ENCODE data around the gene TRAF2.
"Not testable (repeated sequence)": the region's sequence is repeated elsewhere in the genome, so short reads cannot be mapped to it uniquely, and the experiment has no call there.

TRAF2 gene

DNA sequence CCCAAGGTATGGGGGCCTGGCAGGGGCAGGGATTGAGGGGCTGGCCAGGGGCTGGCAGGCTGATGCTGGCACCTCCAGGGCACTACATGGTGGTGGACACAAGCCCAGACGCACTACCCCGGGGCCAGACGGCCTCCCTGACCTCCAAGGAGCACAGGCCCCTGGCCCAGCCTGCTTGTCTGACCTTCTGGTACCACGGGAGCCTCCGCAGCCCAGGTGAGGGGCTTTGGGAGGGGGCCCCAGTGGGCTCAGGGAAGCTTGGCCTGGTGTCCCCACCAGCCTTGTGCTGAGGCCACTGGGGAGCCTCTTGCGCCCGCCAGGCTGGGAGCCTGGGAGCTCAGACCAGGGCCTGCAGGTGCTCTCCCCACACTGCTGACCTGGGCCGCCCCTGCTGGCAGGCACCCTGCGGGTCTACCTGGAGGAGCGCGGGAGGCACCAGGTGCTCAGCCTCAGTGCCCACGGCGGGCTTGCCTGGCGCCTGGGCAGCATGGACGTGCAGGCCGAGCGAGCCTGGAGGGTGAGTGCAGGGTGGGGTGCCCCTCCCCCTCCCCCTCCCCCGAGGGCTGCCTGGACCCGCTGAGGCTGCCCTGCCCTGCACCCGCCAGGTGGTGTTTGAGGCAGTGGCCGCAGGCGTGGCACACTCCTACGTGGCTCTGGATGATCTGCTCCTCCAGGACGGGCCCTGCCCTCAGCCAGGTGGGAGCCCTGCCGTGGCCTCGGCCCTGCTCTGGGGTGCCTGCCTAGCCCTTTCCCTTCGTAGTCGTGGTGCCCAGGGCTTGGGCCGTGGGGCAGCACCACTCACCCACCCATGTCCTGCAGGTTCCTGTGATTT is 28.5 kb upstream of the TRAF2 start:
- DNase-seq (ENCODE audit: low read depth in 2 of 3, low spot score in 2 of 3) = no peak

- no peak for DNase-seq (ENCODE audit: low read depth in 2 of 3, low spot score in 2 of 3)
These were observed 27.9 kb upstream of the TRAF2 start for GRCh38 chr9:136858452-136858843.

DNA sequence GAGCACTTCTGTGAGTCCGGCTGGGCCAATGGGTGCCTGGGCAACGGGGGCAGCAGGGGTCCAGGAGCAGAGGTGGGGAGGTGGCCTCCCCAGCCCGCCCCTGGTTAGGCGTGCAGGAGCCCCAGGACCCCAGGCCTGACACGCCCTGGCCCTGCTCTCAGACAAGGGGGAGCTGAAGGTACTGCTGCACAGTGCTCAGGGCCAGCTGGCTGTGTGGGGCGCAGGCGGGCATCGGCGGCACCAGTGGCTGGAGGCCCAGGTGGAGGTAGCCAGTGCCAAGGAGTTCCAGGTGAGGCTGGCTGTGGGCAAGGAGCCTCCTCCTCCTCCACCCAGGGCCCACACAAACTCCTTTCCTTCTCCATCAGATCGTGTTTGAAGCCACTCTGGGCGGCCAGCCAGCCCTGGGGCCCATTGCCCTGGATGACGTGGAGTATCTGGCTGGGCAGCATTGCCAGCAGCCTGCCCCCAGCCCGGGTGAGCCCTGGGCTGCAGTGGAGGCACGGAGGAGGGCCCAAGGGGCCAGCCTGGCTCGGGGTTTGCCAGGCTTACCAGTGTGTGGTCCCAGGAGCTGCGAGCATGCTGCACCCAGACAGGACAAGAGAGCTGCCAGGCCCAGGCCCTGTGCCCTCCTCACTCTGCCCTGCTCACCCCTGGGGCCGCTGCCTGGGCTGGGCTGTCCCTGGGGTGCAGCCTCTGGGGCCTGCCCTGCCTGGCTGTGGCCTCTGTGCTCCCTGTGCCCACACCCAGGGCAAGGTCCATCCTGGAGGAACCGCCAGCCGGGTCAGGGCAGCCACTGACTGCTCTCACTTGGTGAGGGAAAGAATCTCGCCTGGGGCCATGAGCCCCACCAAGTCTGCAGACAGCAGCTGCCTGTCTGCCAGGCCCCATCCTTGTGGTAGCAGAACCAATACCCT is 27.2 kb upstream of the TRAF2 start:
- no peak for DNase-seq (ENCODE audit: low read depth in 2 of 3, low spot score in 2 of 3)

DNA sequence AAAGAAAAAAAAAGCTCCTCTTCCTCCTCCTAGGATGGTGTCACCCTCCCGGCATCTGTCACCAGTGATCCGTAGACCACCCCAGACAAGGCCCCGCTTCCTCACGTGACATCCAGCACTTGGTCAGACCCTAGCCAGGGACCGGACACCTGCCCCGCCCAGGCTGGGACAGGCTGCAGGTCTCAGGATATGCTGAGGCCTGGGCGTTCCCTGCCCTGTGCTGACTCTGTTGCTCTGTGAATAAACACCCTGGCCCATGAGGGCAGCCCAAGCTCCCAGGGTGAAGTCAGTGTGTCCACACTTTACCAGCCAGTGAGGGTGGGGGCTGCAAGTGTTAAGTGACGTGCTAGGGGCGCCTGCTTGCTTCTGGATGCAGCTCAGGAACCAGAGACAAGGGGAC is 25.8 kb upstream of the TRAF2 start:
- DNase-seq (ENCODE audit: low read depth in 2 of 3, low spot score in 2 of 3) = no peak

DNA sequence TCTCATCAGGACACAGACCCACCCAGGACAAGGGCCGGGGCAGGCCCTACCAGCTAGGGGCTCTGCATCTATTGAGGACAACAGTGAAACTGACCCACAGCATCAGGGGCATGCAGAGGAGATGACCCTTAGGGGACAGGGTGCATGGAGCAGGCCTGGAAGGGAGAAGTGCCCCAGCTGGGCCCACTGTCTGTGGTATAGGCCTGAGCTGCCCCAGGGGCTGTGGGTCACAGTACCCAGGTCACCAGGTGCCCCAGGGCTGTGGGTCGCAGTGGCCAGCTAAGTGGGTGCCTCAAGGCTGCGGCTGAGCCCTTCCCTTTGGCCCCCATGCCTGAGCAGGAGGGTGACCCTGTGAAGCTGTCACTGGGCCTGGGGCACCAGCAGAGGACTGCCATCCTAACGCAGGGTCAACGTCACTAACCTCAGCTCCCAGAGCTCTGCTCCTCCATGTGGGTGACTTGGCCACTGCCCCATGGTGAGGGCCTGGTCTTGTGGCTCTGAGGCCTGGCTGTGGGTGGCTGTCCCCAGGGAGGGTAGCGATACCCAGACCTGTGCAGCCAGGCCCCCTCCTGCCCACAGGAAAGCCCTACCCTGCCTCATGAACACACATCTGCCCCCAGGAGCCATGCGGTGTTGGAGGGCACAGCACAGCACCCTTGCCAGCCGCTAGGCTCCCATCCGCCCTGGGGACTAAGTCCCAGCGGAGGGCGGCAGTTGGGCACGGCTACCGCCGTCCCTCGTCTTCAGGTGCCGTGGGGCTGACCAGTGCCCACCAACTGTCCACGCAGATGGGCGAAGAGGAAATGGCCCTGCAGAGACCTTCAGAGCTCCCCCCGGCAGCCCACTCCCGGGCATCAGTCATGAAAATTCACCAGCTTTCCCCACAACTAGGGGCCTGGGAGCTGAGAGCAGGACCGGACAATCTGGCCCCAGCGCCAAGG is 25.1 kb upstream of the TRAF2 start:
- no peak for DNase-seq (ENCODE audit: low read depth in 2 of 3, low spot score in 2 of 3)

GRCh38 chr9:136861874-136862457 is 24.4 kb upstream of the TRAF2 start:
- DNase-seq (ENCODE audit: low read depth in 2 of 3, low spot score in 2 of 3) = no peak

GRCh38 chr9:136862849-136863622 is 23.3 kb upstream of the TRAF2 start:
- DNase-seq (ENCODE audit: low read depth in 2 of 3, low spot score in 2 of 3) = no peak

DNA sequence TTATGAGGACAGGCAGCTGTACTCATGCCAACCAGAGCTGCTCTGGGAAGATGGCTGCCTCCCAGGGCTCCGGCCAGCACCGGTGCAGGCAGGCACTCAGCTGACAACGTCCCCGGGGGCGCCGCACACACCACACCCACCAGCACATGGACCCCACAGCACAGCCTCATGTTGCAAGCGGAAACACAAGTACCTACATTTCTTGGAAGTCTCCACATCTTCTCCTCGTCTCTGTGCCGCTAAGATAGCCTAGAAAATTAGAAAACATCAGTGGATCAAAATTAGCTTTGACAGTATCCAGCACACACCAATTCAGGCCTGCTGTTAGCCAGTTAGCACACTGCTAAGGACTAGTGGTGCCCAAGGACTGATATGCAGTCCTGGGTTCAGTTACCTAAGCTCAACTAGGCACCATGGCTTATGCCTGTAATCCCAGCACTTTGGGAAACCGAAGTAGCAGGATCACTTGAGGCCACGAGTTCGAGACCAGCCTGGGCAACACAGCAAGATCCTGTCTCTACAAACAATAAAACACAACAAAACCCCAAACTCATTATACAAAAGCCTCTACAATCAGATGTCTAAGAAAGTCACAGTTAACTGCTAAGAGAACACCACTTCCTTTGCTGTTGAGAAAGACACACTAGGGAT is 22.6 kb upstream of the TRAF2 start:
- DNase-seq (ENCODE audit: low read depth in 2 of 3, low spot score in 2 of 3) = no peak

- DNase-seq (ENCODE audit: low read depth in 2 of 3, low spot score in 2 of 3) = no peak
These were observed 21.1 kb upstream of the TRAF2 start for GRCh38 chr9:136865041-136865767.

DNA sequence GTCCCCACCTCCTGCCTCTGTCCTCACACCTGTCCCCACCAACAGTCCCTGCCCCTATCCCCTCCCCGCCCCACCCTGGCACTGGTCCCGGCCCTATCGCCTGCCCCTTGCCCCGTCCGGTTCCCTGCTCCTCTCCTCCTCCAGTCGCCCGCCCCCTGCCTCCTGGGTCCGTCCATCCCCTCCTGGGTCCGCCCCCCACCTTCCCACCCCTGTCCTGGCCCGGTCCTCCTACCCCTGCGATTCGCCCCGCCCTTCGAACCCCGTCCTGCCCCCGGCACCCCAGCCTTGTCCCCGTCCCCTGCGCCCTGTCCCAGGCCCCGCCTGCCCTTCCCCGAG is 20.6 kb upstream of the TRAF2 start:
- DNase-seq (ENCODE audit: low read depth in 2 of 3, low spot score in 2 of 3) = no peak

- not testable (repeated sequence) for DNase-seq (ENCODE audit: low read depth in 2 of 3, low spot score in 2 of 3)
These were observed 19.4 kb upstream of the TRAF2 start for GRCh38 chr9:136866898-136867421.

GRCh38 chr9:136867480-136867879 is 18.8 kb upstream of the TRAF2 start:
- no peak for DNase-seq (ENCODE audit: low read depth in 2 of 3, low spot score in 2 of 3)

DNA sequence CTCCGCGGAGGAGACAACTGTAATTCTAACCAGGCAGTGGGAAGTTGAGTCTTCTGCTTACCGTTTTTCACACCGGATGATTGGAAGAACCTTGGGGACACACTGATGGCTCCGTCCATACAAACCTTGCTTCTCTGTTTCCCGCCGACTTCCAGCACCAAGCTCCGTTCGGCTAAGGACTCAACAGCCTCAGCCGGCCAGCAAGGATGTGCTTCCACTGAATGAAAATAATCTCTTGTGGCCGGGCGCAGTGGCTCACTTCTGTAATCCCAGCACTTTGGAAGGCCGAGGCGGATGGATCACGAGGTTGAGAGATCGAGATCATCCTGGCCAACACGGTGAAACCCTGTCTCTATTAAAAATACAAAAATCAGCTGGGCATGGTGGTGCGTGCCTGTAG is 18.4 kb upstream of the TRAF2 start:
- no peak for DNase-seq (ENCODE audit: low read depth in 2 of 3, low spot score in 2 of 3)

DNA sequence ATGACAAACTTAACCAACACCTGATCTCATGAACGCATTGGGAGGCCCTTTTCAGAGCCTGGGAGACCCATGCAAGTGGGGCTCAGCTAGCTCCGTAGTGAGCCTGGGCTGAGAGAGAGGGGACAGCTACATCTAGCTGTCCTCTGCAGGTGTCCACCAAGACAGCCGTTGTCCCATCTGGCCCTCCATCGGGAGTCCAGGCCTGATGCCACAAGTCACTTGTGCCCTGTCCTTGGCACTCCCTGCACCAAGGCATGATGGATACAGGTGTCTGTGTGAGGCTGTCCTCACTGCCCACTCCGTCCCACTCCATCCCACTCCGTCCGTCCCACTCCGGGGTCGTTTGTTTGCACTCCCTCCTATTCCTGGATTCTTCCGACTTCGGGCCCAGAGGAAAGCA is 17.7 kb upstream of the TRAF2 start:
- DNase-seq (ENCODE audit: low read depth in 2 of 3, low spot score in 2 of 3) = no peak

- not testable (repeated sequence) for DNase-seq (ENCODE audit: low read depth in 2 of 3, low spot score in 2 of 3)
These were observed 16.7 kb upstream of the TRAF2 start for GRCh38 chr9:136869611-136870010.

DNA sequence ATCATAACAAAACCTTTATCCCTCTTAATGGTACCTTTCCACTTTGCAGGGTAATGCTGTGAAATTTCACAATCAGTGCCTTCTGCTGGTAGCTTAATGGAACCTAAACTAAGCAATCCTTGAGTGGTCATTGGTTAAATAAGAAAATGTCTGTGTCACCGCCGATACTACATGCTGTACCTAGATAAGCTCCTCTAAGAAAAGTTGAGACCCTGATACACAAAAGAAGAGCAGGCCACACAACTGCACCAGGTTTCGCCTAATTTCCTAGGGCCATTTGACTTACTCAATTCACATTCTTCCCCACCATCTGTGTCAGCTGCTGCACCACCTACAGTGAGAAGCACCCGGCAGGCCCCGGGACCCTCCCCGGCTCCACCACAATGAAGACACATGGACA is 11.2 kb upstream of the TRAF2 start:
- DNase-seq (ENCODE audit: low read depth in 2 of 3, low spot score in 2 of 3) = no peak

GRCh38 chr9:136876476-136876875 is 9.8 kb upstream of the TRAF2 start:
- DNase-seq (ENCODE audit: low read depth in 2 of 3, low spot score in 2 of 3) = no peak

DNA sequence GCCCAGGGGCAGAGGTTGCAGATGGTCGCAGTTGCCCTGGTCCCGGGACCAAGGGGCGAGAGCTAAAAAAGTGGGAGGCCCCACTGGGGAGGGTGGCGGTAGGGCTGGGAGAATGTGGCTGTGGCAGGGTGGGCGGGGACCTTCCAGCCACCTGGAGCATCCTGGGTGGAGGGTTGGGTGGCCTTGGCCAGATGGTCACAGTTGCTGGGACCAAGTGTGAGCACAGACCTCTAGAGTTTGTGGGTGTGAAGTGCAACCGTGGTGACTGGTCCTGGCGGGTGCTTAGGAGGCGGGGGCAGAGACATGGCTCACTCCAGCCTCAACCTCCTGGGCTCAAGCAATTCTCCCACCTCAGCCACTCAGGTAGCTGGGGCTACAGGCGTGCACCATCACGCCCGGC is 5.7 kb upstream of the TRAF2 start:
- no peak for DNase-seq (ENCODE audit: low read depth in 2 of 3, low spot score in 2 of 3)

- peak in 2 of 3 experiments; percentile 39 to 44 for DNase-seq (ENCODE audit: low read depth in 2 of 3, low spot score in 2 of 3)
These were observed 4.6 kb upstream of the TRAF2 start for GRCh38 chr9:136881691-136882108.

Data from activated CD8-positive, alpha-beta memory T cell treated with anti-CD3 and anti-CD28 coated beads for 48 hours (primary cell).